ENCODE data around the gene ARSI. TPM values are rescaled to one million over a fixed set of nuclear protein-coding genes. Genes with fewer than 3 reads are reported as not detected.

ARSI gene
- total RNA-seq, 1 donor from 2014 or later: 4.2 TPM

DNA sequence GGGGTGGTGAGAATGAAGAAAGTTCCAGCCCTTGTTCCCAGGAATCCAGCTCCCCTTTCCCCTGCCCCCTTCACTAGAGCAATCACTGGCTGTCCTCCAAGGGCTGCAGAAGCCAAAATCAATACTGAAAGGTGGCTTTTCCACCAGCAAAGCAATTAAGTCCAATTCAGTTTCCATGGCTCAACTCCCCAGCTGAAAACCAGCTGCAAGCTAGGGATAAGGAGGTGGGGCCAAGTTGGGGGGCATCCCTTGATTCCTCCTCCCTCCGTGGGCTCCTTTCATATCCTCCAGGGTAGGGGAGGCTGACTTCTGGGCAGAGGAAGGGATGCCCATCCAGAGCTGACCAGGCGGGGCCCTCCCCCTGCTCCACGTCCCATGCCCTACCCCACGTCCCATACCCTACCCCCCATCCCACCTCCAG lies 35.8 kb downstream of the ARSI start:
- TF ChIP-seq, protein P1, sequence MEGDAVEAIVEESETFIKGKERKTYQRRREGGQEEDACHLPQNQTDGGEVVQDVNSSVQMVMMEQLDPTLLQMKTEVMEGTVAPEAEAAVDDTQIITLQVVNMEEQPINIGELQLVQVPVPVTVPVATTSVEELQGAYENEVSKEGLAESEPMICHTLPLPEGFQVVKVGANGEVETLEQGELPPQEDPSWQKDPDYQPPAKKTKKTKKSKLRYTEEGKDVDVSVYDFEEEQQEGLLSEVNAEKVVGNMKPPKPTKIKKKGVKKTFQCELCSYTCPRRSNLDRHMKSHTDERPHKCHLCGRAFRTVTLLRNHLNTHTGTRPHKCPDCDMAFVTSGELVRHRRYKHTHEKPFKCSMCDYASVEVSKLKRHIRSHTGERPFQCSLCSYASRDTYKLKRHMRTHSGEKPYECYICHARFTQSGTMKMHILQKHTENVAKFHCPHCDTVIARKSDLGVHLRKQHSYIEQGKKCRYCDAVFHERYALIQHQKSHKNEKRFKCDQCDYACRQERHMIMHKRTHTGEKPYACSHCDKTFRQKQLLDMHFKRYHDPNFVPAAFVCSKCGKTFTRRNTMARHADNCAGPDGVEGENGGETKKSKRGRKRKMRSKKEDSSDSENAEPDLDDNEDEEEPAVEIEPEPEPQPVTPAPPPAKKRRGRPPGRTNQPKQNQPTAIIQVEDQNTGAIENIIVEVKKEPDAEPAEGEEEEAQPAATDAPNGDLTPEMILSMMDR (IDR thresholded peaks at IDR 0.05): no peak
- TF ChIP-seq EZH2phosphoT487 (IDR thresholded peaks at IDR 0.05): no peak
- TF ChIP-seq EZH2 (IDR thresholded peaks at IDR 0.05): no peak
- H3K9me3 ChIP-seq (ENCODE audit: low read depth): no peaks in the 10 kb centered on the region
- no peak overlapping the region for H3K27ac ChIP-seq
- no peak overlapping the region for H3K9ac ChIP-seq
- no peak overlapping the region for H3K4me2 ChIP-seq
- no peak for DNase-seq (ENCODE audit: low spot score)
- no peaks in the 10 kb centered on the region for H3K9me3 Mint-ChIP-seq
- H3K27me3 ChIP-seq: no peaks in the 10 kb centered on the region
- H4K20me1 ChIP-seq (ENCODE audit: low read depth): no peaks in the 10 kb centered on the region
- H3K4me1 ChIP-seq: peaks cover 24% of the 10 kb centered on the region
- H3K4me3 Mint-ChIP-seq: no peak overlapping the region
- peaks cover 6% of the 10 kb centered on the region for H3K27me3 Mint-ChIP-seq (ENCODE audit: insufficient read depth, low read depth)
- H3F3A ChIP-seq (ENCODE audit: low read depth): no peaks in the 10 kb centered on the region
- H3K36me3 ChIP-seq: no peaks in the 10 kb centered on the region
- no peaks in the 10 kb centered on the region for H3K79me2 ChIP-seq (ENCODE audit: low read depth)
- H3K27ac Mint-ChIP-seq: no peak overlapping the region
- H3K4me3 ChIP-seq: no peak overlapping the region
- H3K36me3 Mint-ChIP-seq: no peaks in the 10 kb centered on the region
- peaks cover 46% of the 10 kb centered on the region for H3K4me1 Mint-ChIP-seq
- no peak overlapping the region for H2AFZ ChIP-seq (replicated peaks)

DNA sequence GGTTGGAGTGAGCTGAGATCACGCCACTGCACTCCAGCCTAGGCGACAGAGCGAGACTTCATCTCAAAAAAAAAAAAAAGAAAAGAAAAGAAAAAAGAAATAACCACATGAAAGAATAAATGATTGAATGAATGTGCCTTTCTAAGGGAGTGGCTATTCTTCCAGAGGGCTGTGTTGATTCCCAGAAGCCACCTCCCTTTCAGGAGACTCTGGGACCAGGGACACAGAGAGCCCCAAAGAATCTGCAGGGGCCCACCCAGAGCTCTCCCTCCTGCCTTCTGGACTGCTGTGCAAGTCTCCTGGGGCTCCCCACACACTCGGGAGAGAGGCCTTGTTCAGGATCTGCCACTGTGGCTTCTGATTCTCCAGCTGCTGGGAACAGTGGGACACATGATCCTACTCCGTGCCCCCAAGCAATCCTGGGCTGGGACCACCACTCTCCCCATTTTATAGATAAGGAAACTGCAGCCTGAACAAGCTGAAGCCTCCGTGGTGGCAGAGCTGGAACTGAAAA lies 36.8 kb downstream of the ARSI start:
- no peaks in the 10 kb centered on the region for H4K20me1 ChIP-seq (ENCODE audit: low read depth)
- no peaks in the 10 kb centered on the region for H3K9me3 ChIP-seq (ENCODE audit: low read depth)
- TF ChIP-seq EZH2 (IDR thresholded peaks at IDR 0.05) (no peak), EZH2phosphoT487 (IDR thresholded peaks at IDR 0.05) (no peak)
- TF ChIP-seq, protein P1 (IDR thresholded peaks at IDR 0.05): no peak
- Mint-ChIP-seq H3K27me3 (ENCODE audit: insufficient read depth, low read depth) (peaks cover 6% of the 10 kb centered on the region), H3K9me3 (no peaks in the 10 kb centered on the region), H3K4me3 (no peak overlapping the region), H3K36me3 (no peaks in the 10 kb centered on the region), H3K27ac (no peak overlapping the region), H3K4me1 (peaks cover 39% of the 10 kb centered on the region)
- H3K4me1 ChIP-seq: peaks cover 21% of the 10 kb centered on the region
- H3K9ac ChIP-seq: no peak overlapping the region
- no peak overlapping the region for H2AFZ ChIP-seq (replicated peaks)
- no peak overlapping the region for H3K4me2 ChIP-seq
- DNase-seq (ENCODE audit: low spot score): no peak
- H3K27me3 ChIP-seq: no peaks in the 10 kb centered on the region
- no peaks in the 10 kb centered on the region for H3K79me2 ChIP-seq (ENCODE audit: low read depth)
- no peak overlapping the region for H3K27ac ChIP-seq
- no peaks in the 10 kb centered on the region for H3F3A ChIP-seq (ENCODE audit: low read depth)
- H3K4me3 ChIP-seq: no peak overlapping the region
- H3K36me3 ChIP-seq: no peaks in the 10 kb centered on the region

DNA sequence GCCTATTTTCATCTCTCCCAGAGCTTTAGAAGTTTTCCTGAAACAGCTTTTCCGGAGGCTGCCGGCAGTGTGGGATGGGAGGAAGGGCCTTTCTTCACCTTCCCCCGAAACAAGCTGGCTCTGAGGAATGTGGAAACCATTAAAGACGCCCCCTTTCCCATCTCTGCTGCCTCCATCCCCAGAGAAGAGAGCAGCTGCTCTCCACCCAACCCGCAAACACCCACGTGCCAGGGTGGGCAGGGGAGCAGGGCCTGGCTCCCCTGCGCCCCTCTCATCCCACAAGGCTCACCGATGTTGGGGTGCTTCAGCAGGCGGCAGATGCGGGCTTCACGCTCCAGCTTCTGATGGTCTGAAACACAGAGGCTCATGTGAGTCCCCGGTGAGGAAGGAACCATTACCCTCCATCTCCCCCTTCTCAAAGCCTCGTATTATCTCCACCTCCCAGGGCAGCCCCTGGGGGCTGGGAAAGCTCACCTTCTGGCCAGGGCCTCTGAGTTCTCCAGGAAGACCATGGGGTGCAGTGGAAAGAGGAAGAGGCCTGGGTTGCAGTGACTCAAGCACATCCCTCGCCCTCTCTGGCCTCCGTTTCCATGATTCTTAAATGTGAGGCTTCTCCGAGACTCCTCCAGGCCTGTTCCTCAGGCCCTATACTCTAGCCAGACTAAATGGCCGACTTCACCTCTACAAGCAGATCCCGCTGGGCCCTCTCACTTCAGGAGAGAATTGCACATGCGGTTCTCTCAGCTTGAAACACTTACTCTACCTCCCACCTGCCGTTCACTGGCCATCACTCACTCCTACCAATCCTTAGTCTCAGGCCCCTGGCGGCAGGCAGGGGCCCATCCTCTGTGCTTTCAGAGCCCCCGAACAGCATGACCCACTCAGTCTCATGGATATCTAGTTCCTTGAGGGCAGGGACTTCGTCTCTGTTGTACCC lies 37.8 kb downstream of the ARSI start:
- Histone ChIP-seq H3K4me1 (peaks cover 12% of the 10 kb centered on the region), H3K79me2 (ENCODE audit: low read depth) (no peaks in the 10 kb centered on the region), H3K36me3 (no peaks in the 10 kb centered on the region), H4K20me1 (ENCODE audit: low read depth) (no peaks in the 10 kb centered on the region), H3K27me3 (no peaks in the 10 kb centered on the region), H3K4me3 (no peak overlapping the region), H2AFZ (replicated peaks) (peak overlapping the region; percentile 10), H3K4me2 (no peak overlapping the region), H3F3A (ENCODE audit: low read depth) (no peaks in the 10 kb centered on the region), H3K27ac (no peak overlapping the region), H3K9me3 (ENCODE audit: low read depth) (no peaks in the 10 kb centered on the region), H3K9ac (no peak overlapping the region)
- no peaks in the 10 kb centered on the region for H3K36me3 Mint-ChIP-seq
- peaks cover 30% of the 10 kb centered on the region for H3K4me1 Mint-ChIP-seq
- TF ChIP-seq EZH2 (IDR thresholded peaks at IDR 0.05): no peak
- no peak for TF ChIP-seq EZH2phosphoT487 (IDR thresholded peaks at IDR 0.05)
- TF ChIP-seq, protein P1 (IDR thresholded peaks at IDR 0.05): no peak
- H3K9me3 Mint-ChIP-seq: no peaks in the 10 kb centered on the region
- no peak for DNase-seq (ENCODE audit: low spot score)
- peak overlapping the region; percentile 86 for H3K27ac Mint-ChIP-seq
- peaks cover 6% of the 10 kb centered on the region for H3K27me3 Mint-ChIP-seq (ENCODE audit: insufficient read depth, low read depth)
- peak overlapping the region; percentile 2 for H3K4me3 Mint-ChIP-seq

All from neural progenitor cell (in vitro differentiated cells).